ENCODE results near the gene TAS1R1. TPM values are rescaled to one million over a fixed set of nuclear protein-coding genes. Genes with fewer than 3 reads are reported as not detected.
A peak's percentile ranks its signal among the peaks of the same experiment; 100 is the strongest.

TAS1R1 gene
- total and polyA plus RNA-seq, 12 donors, result not detected

- intact Hi-C loops (cut with DNase I), result no loop called here
- H3K36me3 ChIP-seq, result peaks cover 0 to 53% (median 24%) of the 10 kb centered on the region in 9 donors
- no peak for TF ChIP-seq CTCF (IDR thresholded peaks at IDR 0.05)
- H3K9me3 ChIP-seq, result no peaks in the 10 kb centered on the region
- peaks cover 30 to 76% (median 66%) of the 10 kb centered on the region in 9 donors for H3K4me1 ChIP-seq
- ATAC-seq (peak in 1 of 8 donors; percentile 0), DNase-seq (no peak)
- peak overlapping the region in 1 of 10 donors; percentile 30 for H3K27ac ChIP-seq
- H3K4me3 ChIP-seq, result no peak overlapping the region
- no peaks in the 10 kb centered on the region for H3K27me3 ChIP-seq
- 78 to 86% methylated on average over 7 of the region's 7 CpGs for WGBS, 2 donors
These were observed 30.7 kb downstream of the TAS1R1 start for GRCh38 chr1:6585841-6586240.

- WGBS, 2 donors, result 67 to 71% methylated on average over 11 of the region's 11 CpGs
- Histone ChIP-seq H3K27me3 (no peaks in the 10 kb centered on the region), H3K36me3 (peaks cover 0 to 58% (median 24%) of the 10 kb centered on the region in 9 donors), H3K4me3 (no peak overlapping the region), H3K9me3 (no peaks in the 10 kb centered on the region), H3K4me1 (peaks cover 26 to 76% (median 66%) of the 10 kb centered on the region in 9 donors), H3K27ac (peak overlapping the region in 6 of 10 donors; percentile 30 to 68 (median 54))
- no peak for TF ChIP-seq CTCF (IDR thresholded peaks at IDR 0.05)
- DNase-seq, result no peak
- peak in 3 of 8 donors; percentile 5 to 21 (median 18) for ATAC-seq
- intact Hi-C loops (cut with DNase I), result no loop called here
These were observed 31.3 kb downstream of the TAS1R1 start for GRCh38 chr1:6586404-6586816.

GRCh38 chr1:6587261-6588005, 32.3 kb downstream of the TAS1R1 start:
- ATAC-seq, result peak; percentile 74 to 92 (median 86)
- no peak overlapping the region for H3K4me3 ChIP-seq
- no peaks in the 10 kb centered on the region for H3K27me3 ChIP-seq
- H3K36me3 ChIP-seq, result peaks cover 0 to 67% (median 26%) of the 10 kb centered on the region in 9 donors
- DNase-seq, result peak; percentile 79 to 82
- peaks cover 27 to 76% (median 69%) of the 10 kb centered on the region in 9 donors for H3K4me1 ChIP-seq
- WGBS, 2 donors, result 39 to 59% methylated on average over 13 of the region's 13 CpGs
- no peaks in the 10 kb centered on the region for H3K9me3 ChIP-seq
- no peak for TF ChIP-seq CTCF (IDR thresholded peaks at IDR 0.05)
- H3K27ac ChIP-seq, result peak overlapping the region in 6 of 10 donors; percentile 30 to 68 (median 44)
- intact Hi-C loops (cut with DNase I), result no loop called here

GRCh38 chr1:6588128-6588892, 33.2 kb downstream of the TAS1R1 start:
- no peak for ATAC-seq
- intact Hi-C loops (cut with DNase I), result no loop called here
- DNase-seq, result no peak
- Histone ChIP-seq H3K36me3 (peaks cover 0 to 76% (median 35%) of the 10 kb centered on the region in 9 donors), H3K4me1 (peaks cover 27 to 83% (median 72%) of the 10 kb centered on the region in 9 donors), H3K9me3 (no peaks in the 10 kb centered on the region), H3K4me3 (no peak overlapping the region), H3K27me3 (no peaks in the 10 kb centered on the region), H3K27ac (peak overlapping the region in 8 of 10 donors; percentile 0 to 68 (median 47))
- WGBS, 2 donors, result 77 to 80% methylated on average over 25 of the region's 25 CpGs
- TF ChIP-seq CTCF (IDR thresholded peaks at IDR 0.05), result no peak
